Measurements from ENCODE around the gene CCDC28B.
"Not testable (repeated sequence)": the region's sequence is repeated elsewhere in the genome, so short reads cannot be mapped to it uniquely, and the experiment has no call there.

CCDC28B gene

DNA sequence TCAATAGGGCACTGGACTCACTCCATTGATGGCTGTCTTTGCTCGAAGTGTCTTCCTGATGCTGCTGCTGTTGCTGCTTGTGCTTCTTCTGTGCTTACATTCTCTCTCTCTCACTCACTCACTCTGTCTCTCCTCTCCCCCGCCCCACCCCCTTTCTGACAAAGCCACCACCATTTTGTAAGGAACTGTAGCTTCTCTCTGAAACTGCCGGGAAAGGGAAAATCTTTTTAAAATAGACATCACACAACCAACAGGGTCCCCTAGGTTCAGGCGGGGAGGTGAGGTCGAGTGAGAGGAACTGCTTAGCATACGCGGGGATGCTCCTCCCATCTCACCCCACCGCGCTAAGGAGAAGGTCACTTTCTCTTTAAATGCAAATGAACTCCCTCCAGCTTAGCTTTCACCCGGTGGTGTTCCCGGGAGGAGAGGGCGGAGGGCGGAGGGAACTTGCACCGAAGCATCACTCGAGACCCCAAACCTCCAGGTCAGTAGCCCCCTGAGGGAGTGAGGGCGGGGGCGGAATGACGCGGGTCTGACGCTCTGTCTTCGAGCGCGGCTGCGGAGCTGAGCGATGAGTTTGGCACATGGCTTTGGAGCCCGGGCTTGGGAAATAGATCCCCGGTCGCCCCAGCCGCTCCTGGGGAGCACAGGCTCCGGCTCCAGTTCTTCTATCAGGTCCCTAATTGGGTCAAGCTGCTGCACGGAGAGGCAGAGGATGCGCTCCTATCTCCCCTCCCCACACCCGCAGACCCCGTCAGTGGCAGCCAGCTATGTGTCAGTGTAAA, at the start of gene CCDC28B:
Gene CCDC28B, plus strand, starts transcription at position 370 of the 785 bp plus-strand sequence. CDS start 1,341 bp downstream, outside the sequence.
- intact Hi-C loops (cut with DNase I): no loop called here
- DNase-seq: peak; percentile 48 to 94 (median 60)

DNA sequence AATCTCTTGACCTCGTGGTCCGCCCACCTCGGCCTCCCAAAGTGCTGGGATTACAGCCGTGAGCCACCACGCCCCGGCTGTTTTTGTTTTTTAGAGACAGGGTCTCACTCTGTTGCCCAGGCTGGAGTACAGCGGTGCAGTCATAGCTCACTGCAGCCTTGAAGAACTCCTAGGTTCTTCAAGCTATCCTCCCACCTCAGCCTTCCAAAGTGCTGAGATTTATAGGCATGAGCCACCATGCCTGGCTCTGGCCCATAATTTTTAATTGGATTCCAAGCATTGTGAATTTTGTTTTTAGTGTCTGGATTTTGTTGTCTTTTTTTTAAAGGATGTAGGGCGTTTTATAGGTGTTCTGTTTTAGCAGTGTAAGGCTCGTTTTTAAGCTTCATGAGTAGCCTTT, 49.5 kb upstream of the CCDC28B start:
- intact Hi-C loops (cut with DNase I): no loop called here
- no peak for DNase-seq

DNA sequence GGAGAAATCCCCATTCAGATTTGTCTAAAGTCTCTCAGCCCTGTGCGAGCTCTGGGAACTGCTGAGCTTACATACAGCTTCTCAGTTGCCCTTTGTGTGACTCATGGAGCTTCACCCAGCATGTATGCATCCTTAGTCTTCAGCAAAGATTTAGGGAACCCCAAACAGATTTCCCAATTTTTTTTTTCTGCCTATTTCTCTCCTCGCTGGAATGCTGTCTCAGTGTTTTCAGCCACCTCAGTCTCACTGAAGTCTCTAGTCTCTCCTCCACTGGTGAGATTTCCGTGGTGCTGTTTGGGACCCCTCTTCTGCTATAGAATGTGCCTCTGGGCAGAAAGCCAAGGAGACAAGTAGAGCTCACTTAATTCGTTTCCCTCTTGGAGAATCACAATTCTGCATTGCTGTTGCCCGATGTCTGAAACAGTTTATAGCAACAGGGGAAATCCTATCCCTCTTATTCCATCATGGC, 49.0 kb upstream of the CCDC28B start:
- no peak for DNase-seq
- intact Hi-C loops (cut with DNase I): no loop called here

DNA sequence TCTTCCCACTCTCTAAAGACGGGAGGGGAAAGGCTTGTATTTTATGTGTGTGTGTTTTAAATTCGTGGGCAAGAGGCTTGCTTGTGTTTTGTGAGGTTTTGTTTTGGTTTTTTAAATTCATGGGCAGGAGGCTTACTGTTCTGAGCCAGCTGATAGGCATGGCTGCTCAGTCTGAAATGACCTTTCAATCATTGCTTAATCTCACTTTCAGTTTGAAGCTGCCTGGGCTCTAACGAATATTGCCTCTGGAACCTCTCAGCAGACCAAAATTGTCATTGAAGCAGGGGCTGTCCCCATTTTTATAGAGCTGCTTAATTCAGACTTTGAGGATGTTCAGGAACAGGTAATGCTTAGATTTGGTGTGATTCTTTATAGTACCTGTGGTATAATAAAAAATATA, 41.2 kb upstream of the CCDC28B start:
- DNase-seq: no peak
- intact Hi-C loops (cut with DNase I): no loop called here

DNA sequence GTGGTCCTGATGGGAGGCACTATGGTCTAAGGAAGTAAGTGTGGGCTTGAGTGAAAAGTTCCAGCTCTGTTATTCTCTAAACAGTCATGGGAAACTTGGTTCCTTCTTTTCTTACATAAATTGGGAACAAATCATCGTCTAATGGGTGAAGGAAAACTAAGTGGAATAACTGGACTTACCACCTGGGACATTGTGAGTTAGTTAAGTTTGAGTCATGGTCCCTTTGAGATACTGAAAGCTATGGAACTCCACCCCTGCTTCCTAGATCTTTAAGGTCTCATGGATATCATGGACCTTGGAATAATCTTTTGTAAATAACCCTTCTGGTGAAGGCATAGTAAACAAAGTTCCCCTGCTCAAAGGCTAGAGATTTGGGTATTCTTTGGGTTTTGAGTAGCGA, 37.0 kb upstream of the CCDC28B start:
- DNase-seq: no peak
- intact Hi-C loops (cut with DNase I): no loop called here

DNA sequence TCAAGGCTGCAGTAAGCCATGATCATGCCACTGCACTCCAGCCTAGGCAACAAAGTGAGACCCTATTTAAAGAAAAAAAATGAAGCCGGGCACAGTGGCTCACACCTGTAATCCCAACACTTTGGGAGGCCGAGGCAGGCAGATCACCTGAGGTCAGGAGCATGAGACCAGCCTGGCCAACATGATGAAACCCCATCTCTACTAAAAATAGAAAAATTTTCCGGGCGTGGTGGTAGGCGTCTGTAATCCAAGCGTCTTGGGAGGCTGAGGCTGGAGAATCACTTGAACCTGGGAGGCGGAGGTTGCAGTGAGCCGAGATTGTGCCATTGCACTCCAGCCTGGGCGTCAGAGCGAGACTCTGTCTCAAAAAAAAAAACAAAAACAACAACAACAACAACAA, 34.8 kb upstream of the CCDC28B start:
- DNase-seq; intact Hi-C loops (cut with DNase I): not testable (repeated sequence)

DNA sequence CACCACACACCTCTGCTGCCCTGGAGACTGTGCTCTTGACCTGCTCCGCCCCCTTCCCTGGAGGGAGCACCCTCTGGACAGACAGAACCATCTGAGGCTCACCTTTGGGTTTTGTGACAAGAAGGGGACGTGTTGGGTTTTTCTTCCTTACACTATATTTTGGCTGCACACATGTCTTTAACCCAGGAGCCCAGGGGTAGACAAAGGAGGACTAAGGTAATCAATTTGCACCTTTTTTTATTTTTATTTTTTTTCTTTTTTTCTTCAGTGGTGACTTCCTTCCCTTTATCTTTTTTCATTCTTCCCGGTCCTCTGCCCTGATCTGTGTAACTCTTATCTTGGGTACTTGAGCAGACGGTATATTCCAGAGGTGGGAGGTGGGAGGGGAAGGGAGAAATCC, 29.4 kb upstream of the CCDC28B start:
- intact Hi-C loops (cut with DNase I): loop anchor here (10.0 kb wide), 1 partner anchor 56 kb away; no protein-coding TSS in a partner anchor
- DNase-seq: no peak

DNA sequence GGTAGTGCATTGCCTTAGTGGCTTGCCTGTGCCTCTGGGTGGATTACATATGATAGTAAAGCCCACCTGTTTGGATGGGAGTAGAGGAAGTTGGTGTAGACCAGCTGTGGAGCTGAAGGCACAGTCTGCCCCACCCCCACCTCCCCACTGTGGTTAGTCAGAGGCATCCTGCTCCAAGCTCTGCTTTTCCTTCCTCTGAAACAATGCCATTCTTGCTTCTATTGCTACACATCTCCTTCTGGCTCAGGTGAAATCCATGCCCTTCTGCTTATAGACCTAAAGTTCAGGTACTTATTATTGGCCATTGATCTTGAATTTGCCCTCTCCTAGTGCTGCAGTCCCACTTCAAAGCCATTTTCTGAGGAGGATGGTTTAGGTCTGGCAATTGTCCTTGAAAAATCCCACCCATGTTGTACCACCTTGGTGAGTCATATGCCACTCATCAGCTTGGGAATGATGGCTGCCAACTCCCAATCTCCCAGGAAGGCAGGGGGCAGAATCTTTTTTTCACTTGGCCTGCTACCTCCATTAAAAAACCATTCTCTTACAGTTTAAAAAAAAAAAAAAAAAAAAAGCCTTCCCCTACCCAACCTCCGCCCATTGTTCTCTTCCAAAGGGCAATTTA, 27.7 kb upstream of the CCDC28B start:
- intact Hi-C loops (cut with DNase I): loop anchor here (10.0 kb wide), 1 partner anchor 58 kb away; no protein-coding TSS in a partner anchor
- DNase-seq: no peak

DNA sequence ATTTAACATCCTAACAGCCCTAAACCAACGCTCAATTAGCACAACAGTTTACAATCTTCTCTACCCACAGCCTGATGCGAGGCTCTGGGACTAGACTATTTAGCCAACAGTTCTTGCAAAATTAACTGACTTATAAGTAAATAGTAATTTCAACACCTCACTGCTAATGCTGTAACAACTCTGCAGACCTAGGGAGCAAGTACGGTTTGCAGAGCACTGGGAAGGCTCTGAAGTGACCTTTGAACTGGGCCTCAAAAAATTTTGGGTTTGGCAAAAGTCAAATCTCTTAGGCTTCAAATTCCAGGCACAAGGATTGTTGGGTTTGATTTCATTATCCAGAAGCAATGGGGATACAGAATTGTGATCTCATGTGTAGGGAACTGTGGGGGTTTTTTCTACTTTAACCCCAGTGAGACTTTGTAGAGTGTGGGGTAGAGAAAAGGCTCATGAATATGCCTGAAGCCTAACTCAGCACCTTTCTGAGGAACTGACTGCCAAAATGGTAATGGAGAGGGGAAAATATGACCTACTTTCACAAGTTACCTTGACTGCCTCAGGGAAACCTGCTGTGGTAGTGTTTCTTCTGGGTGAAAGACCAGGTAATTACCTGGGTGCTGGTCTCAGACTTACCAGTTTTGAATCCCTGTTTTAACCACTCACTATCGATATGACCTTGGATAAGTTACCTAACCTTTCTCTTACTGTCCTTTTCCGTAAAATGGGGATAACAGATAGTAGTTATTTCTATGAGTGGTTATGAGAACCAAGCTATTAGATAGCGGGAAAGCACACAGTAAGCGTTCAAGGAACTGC, 21.8 kb upstream of the CCDC28B start:
- intact Hi-C loops (cut with DNase I): loop anchor here (10.0 kb wide), 1 partner anchor 64 kb away; no protein-coding TSS in a partner anchor
- no peak for DNase-seq

DNA sequence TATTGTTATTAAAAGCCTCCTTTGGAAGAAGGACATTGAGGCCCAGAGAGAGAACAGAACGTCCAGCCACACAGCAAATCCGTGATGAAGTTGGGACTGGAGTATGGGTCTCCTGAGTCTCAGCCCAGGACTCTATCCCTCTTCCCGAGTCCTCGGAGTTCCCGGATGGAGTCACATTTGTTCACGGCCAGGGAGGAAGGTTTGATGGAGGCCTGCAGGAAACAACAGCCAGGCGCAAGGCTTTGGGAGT, 21.3 kb upstream of the CCDC28B start:
- DNase-seq: no peak
- intact Hi-C loops (cut with DNase I): loop anchor here (10.0 kb wide), 1 partner anchor 64 kb away; no protein-coding TSS in a partner anchor

DNA sequence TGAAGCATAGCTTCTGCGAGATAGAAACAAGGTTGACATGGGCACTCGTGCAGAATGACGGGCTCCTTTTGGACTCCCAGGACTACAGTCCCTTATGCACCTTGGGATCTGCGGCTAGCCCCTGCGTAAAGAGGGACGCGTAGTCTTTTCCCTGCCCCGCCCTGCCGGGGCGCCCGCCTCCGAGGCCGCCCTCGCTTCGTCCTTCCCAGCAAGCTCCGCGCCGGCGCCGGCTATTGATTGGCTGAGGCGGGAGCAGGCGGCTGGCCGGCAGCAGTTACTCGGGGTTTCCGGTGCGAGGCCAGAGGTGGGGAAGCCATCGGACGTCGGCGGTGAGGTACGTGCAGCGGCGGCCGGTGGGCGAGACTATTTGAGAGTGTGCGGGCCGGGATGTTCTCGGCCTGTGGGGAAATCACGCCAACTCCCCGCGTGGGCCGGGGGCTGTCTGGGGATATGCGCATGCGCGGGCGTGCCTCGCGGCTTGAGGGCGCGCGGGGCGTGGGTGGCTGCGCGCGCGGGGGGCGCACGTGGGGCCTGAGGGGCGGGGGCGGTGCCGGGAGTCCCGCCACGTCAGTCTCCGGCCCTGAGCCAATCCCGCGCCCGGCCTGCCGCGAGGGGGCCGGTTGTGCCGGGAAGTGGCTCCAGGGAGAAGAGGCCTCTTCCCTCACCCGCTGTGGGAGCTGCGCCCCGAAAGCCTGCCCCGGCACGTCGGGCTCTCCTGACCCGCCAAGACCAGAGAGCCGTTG, 20.8 kb upstream of the CCDC28B start, which contains the start of gene TXLNA:
Gene TXLNA, plus strand, starts transcription at position 233 of the 743 bp plus-strand sequence. CDS start 671 bp downstream, outside the sequence.
- peak; percentile 92 to 99 (median 94) for DNase-seq
- intact Hi-C loops (cut with DNase I): loop anchor here (10.0 kb wide), 1 partner anchor 65 kb away; no protein-coding TSS in a partner anchor

DNA sequence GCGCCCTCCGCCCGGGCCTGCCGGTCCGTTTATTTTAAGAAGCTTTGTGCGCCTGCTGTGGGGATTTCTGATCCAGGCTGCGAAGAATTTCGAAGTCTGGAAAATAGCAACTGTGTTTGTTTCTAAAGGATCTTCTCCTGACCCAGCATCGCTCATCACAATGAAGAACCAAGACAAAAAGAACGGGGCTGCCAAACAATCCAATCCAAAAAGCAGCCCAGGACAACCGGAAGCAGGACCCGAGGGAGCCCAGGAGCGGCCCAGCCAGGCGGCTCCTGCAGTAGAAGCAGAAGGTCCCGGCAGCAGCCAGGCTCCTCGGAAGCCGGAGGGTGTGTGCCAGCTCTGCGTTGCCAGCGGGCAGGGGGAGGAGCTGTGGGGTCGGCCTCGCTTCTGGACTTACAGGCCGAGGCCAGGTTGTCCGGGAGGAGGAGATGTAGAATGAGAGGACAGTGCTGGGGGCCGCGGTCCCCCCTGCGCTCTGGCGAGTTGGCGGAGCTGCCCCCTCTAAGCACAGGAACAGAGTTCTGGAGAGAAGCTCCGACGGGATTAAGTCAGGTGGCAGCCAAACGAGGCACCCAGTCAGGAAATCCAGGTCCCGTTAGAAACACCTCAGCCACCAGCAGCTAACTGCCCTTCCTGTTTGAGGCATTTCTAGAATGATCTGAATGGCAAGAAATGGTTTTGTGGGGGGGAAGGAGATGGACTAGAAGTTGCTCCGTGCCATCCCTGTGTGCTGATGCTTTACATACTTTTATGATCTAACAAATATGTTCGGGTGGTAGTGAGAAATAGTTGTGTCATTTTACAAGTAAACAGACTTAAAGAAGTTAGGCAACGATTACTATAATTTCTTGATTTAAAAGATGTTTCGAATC, 20.0 kb upstream of the CCDC28B start:
- peak in 5 of 10 donors; percentile 26 to 90 (median 80) for DNase-seq
- intact Hi-C loops (cut with DNase I): no loop called here

DNA sequence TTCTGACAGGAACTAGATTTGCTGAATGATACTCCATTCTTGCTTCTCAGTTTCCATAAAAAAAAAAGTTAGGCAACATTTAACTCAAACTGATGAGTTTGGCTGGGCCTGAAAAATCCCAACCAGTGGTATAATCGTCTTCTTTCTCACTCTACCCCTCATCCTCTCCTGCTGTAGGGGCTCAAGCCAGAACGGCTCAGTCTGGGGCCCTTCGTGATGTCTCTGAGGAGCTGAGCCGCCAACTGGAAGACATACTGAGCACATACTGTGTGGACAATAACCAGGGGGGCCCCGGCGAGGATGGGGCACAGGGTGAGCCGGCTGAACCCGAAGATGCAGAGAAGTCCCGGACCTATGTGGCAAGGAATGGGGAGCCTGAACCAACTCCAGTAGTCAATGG, 19.3 kb upstream of the CCDC28B start:
- DNase-seq: peak in 1 of 10 donors; percentile 65
- intact Hi-C loops (cut with DNase I): no loop called here

DNA sequence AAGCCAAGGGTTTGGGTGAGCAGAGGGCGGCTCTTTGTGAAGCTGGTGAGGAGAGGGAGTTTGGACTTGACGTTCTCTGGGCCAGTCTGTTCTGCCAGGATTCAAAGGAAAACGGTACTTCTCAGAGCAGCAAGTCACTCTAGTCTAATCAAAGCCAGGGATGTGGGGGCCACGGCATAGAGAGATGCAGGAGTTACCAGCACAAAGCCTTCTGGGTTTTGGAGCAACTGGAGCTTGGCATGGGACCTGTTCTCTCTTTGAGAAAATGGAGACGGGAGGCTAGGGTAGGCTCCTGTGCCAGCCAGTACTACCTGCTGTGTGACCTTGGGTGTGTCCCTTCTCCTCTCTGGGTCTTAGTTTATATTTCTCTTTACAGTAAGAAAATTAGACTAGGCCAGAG, 18.8 kb upstream of the CCDC28B start:
- DNase-seq: no peak
- intact Hi-C loops (cut with DNase I): no loop called here

DNA sequence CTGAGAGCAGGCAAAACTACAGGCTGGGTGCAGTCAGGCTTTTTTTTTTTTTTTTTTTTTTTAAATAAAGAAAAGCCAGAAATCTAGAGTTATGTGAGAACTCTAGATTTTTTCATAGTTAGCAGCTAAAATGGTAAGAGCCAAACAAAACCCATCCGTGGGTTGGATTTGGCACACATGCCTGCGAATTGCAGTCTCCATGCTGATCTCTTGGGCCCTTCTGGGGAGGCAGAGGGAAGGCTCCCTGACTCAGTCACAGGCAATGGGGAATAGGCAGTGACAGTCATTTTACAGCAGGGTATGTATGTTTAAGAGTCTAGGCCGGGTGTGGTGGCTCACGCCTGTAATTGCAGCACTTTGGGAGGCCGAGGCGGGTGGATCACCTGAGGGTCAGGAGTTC, 18.3 kb upstream of the CCDC28B start:
- intact Hi-C loops (cut with DNase I): no loop called here
- peak in 1 of 10 donors; percentile 84 for DNase-seq

DNA sequence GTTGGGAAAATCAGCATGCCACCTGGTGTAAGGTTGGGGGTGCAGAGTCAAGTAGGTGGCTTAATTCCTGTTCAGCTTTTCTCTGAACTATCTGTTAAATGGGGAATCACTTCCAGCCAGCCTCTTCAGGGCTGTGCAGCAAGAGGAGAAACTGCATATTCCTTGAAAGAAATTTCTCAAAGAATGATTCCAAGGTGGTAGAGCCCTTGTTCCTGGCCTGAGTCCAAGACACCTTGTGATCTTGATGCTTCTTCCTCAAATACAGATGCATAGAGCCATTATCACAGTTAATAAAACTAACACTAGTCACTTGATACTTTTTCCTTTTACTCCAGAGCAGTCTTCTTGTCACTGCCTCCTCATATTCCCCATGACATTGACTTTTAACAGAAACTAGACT, 15.7 kb upstream of the CCDC28B start:
- DNase-seq: peak in 1 of 10 donors; percentile 19
- intact Hi-C loops (cut with DNase I): no loop called here

DNA sequence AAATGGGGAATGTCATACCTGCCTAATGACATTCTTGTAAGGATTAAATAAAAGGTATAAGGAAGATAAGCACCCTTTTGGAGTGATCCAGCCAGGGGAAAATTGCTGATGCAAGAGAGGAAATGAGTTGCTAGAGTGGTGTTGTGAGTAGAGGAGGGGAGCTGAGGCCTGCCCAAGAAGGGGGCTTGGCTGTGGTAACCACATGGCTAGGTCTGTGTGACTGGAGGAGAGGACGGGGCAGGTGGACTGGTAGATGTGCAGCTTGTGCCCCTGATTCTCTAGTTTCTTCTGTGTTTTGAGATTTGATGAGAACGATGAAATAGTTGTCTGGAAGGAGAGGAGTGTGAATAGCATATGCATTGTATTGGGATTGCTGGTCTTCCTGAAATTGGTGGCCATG, 14.3 kb upstream of the CCDC28B start:
- intact Hi-C loops (cut with DNase I): no loop called here
- no peak for DNase-seq

DNA sequence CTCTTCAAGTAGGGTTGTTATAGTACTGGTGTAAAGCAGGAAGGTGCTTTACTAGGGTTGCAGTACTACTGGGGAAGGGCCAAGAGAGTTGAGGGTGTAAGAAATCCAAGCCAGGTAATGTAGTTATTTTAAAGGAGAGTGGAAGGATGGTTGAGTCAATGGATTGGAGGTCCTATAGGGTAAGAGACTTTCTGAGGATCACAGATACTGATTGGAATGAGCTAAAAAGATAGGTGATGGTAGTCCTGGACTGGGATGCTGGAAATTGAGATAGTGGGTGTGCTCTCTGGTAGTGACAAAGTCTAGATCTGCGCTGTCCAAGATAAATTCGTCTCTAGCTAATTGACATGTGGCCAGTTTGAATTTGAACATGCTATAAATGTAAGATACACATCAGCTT, 13.9 kb upstream of the CCDC28B start:
- no peak for DNase-seq
- intact Hi-C loops (cut with DNase I): no loop called here

DNA sequence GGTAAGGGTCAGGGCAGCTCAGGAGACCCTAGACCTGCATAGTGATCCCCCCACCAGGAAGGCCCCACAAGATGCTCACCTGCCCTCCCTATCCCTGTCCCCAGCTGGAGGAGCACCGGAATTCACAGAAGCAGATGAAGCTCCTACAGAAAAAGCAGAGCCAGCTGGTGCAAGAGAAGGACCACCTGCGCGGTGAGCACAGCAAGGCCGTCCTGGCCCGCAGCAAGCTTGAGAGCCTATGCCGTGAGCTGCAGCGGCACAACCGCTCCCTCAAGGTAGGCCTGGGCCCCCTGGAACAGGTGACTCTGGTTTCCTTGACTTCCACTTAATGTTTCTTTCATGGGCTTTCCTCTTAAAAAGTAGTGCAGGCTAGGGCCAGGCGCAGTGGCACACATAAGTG, 12.5 kb upstream of the CCDC28B start:
- peak in 1 of 10 donors; percentile 35 for DNase-seq
- intact Hi-C loops (cut with DNase I): no loop called here
